Mesothelial cell of epicardium (in vitro differentiated cells): Measurements from ENCODE around the gene INA. TPM values are rescaled to one million over a fixed set of nuclear protein-coding genes. Genes with fewer than 3 reads are reported as not detected.
"Not testable (repeated sequence)": the region's sequence is repeated elsewhere in the genome, so short reads cannot be mapped to it uniquely, and the experiment has no call there.

Source experiments
- DNase-seq, 2 experiments: peaks; one replicate each; pipeline ENCODE4 v3.0.0; 2021; ENCODE audit warnings: low spot score in 2 of 2; ENCODE audit not compliant: unreplicated experiment in 2 of 2
- H3K27ac Mint-ChIP-seq: 2 replicates; pipeline ENCODE4 v1.8.0; 2021; ENCODE audit warnings: mixed read lengths
- H3K27me3 Mint-ChIP-seq: 2 replicates; pipeline ENCODE4 v1.8.0; 2021; ENCODE audit warnings: low read depth, mixed read lengths
- H3K36me3 Mint-ChIP-seq: 2 replicates; pipeline ENCODE4 v1.8.0; 2021; ENCODE audit warnings: mixed read lengths
- H3K4me1 Mint-ChIP-seq: 2 replicates; pipeline ENCODE4 v1.8.0; 2021; ENCODE audit warnings: mixed read lengths
- H3K4me3 Mint-ChIP-seq: 2 replicates; pipeline ENCODE4 v1.8.0; 2021; ENCODE audit warnings: mild to moderate bottlenecking, moderate library complexity, mixed read lengths
- H3K9me3 Mint-ChIP-seq: 2 replicates; pipeline ENCODE4 v1.8.0; 2021; ENCODE audit warnings: mixed read lengths
- CTCF ChIP-seq: fragments of 200-600 bp; sonication (generic); IDR thresholded peaks from one replicate; pipeline ENCODE4 v1.5.0; 2021; ENCODE audit warnings: antibody characterized with exemption; ENCODE audit not compliant: unreplicated experiment
- total RNA-seq: library from RNA; stranded (reverse); gene quantifications from 3 replicates; pipeline ENCODE4 v1.2.1, GENCODE V29; 2021

Gene INA
- total RNA-seq, 1 donor from 2014 or later: 1.1 TPM

- Mint-ChIP-seq H3K4me3 (no peak overlapping the region), H3K27me3 (no peaks in the 10 kb centered on the region), H3K9me3 (peaks cover 10% of the 10 kb centered on the region), H3K36me3 (peaks cover 3% of the 10 kb centered on the region), H3K4me1 (no peaks in the 10 kb centered on the region), H3K27ac (no peak overlapping the region)
- DNase-seq: no peak
- no peak for TF ChIP-seq CTCF
Measured at GRCh38 chr10:103254113-103254512, 22.8 kb upstream of the INA start.

GRCh38 chr10:103254538-103255325 is 22.2 kb upstream of the INA start:
- no peak for TF ChIP-seq CTCF
- no peak for DNase-seq
- Mint-ChIP-seq H3K36me3 (peaks cover 3% of the 10 kb centered on the region), H3K4me1 (no peaks in the 10 kb centered on the region), H3K4me3 (no peak overlapping the region), H3K27ac (no peak overlapping the region), H3K27me3 (no peaks in the 10 kb centered on the region), H3K9me3 (peaks cover 13% of the 10 kb centered on the region)

- peaks cover 20% of the 10 kb centered on the region for H3K9me3 Mint-ChIP-seq
- DNase-seq: no peak
- no peak for TF ChIP-seq CTCF
- no peaks in the 10 kb centered on the region for H3K36me3 Mint-ChIP-seq
- no peak overlapping the region for H3K4me3 Mint-ChIP-seq
- H3K27me3 Mint-ChIP-seq: no peaks in the 10 kb centered on the region
- H3K27ac Mint-ChIP-seq: no peak overlapping the region
- no peaks in the 10 kb centered on the region for H3K4me1 Mint-ChIP-seq
Measured at GRCh38 chr10:103256613-103257012, 20.3 kb upstream of the INA start.

- Mint-ChIP-seq H3K4me1 (no peaks in the 10 kb centered on the region), H3K27me3 (peaks cover 5% of the 10 kb centered on the region), H3K9me3 (peaks cover 20% of the 10 kb centered on the region), H3K4me3 (no peak overlapping the region), H3K36me3 (no peaks in the 10 kb centered on the region), H3K27ac (no peak overlapping the region)
- no peak for TF ChIP-seq CTCF
- no peak for DNase-seq
Measured at GRCh38 chr10:103257812-103258211, 19.1 kb upstream of the INA start.

- H3K4me3 Mint-ChIP-seq, H3K27ac Mint-ChIP-seq, DNase-seq, H3K4me1 Mint-ChIP-seq, H3K36me3 Mint-ChIP-seq: not testable (repeated sequence)
- peaks cover 15% of the 10 kb centered on the region for H3K27me3 Mint-ChIP-seq
- H3K9me3 Mint-ChIP-seq: peaks cover 20% of the 10 kb centered on the region
Measured at GRCh38 chr10:103258928-103259327, 18.0 kb upstream of the INA start.

- no peak for TF ChIP-seq CTCF
Measured at GRCh38 chr10:103259989-103260388, 16.9 kb upstream of the INA start.

More at GRCh38 chr10:103259989-103260388, 16.9 kb upstream of the INA start:
- H3K36me3 Mint-ChIP-seq: no peaks in the 10 kb centered on the region
- H3K27me3 Mint-ChIP-seq: peaks cover 20% of the 10 kb centered on the region
- no peak overlapping the region for H3K4me3 Mint-ChIP-seq
- H3K9me3 Mint-ChIP-seq: peaks cover 20% of the 10 kb centered on the region
- no peak for DNase-seq
- H3K4me1 Mint-ChIP-seq: no peaks in the 10 kb centered on the region
- no peak overlapping the region for H3K27ac Mint-ChIP-seq
